Tibial nerve (tissue), 4 donors: ENCODE measurements around the gene MRPL47.

ENCODE experiments used
- CTCF ChIP-seq, 5 experiments: fragments of 200-600 bp in 3 of 5; fragments of 450-650 bp in 2 of 5; sonication (generic) in 3 of 5; IDR thresholded peaks; one replicate each; pipeline ENCODE4 v1.5.1; 2016 to 2019; ENCODE audit warnings: antibody characterized with exemption in 5 of 5, mild to moderate bottlenecking in 3 of 5, moderate library complexity in 2 of 5
- EP300 ChIP-seq, 2 donors: sonication (generic); formaldehyde crosslinking; IDR thresholded peaks; one replicate each; pipeline ENCODE4 v1.6.1; 2017; ENCODE audit warnings: antibody characterized with exemption in 2 of 2, mild to moderate bottlenecking in 1 of 2
- POLR2A ChIP-seq, 2 donors: fragments of 450-650 bp; IDR thresholded peaks; one replicate each; pipeline ENCODE4 v1.6.1; 2017; ENCODE audit warnings: antibody characterized with exemption in 2 of 2, mild to moderate bottlenecking in 2 of 2, moderate library complexity in 2 of 2

- TF ChIP-seq CTCF (IDR thresholded peaks at IDR 0.05) (no peak), EP300 (IDR thresholded peaks at IDR 0.05) (no peak), POLR2A (IDR thresholded peaks at IDR 0.05) (no peak)
Observed at GRCh38 chr3:179541596-179541995, 62.8 kb downstream of the MRPL47 start.
